Neural cell (in vitro differentiated cells): ENCODE data around the gene CLEC4F. TPM values are rescaled to one million over a fixed set of nuclear protein-coding genes. Genes with fewer than 3 reads are reported as not detected.

ENCODE experiments used
- H2AFZ ChIP-seq: fragments of 200-600, 300-800 bp; sonication (generic), shearing (Covaris generic); 2 replicates; pipeline ENCODE4 v1.6.0; 2014; ENCODE audit warnings: low read depth, mild to moderate bottlenecking, antibody characterized with exemption, low read length, moderate library complexity
- H3F3A ChIP-seq: fragments of 200-600 bp; shearing (Covaris generic); 2 replicates; pipeline ENCODE4 v1.6.1; 2016; ENCODE audit warnings: mild to moderate bottlenecking, moderate library complexity, mixed read lengths, antibody characterized with exemption, low read length; ENCODE audit not compliant: insufficient read depth, poor library complexity, severe bottlenecking
- H3K27ac ChIP-seq: fragments of 200-600, 300-800 bp; sonication (generic), shearing (Covaris generic); 2 replicates; pipeline ENCODE4 v1.5.1; 2014; ENCODE audit warnings: mild to moderate bottlenecking, low read length, moderate library complexity
- H3K27me3 ChIP-seq: fragments of 300-800, 200-600 bp; sonication (generic), shearing (Covaris generic); 2 replicates; pipeline ENCODE4 v1.6.0; 2014; ENCODE audit warnings: mild to moderate bottlenecking, low read depth, low read length, moderate library complexity; ENCODE audit not compliant: insufficient read depth
- H3K36me3 ChIP-seq: fragments of 300-800, 200-600 bp; sonication (generic), shearing (Covaris generic); 2 replicates; pipeline ENCODE4 v1.5.1; 2014; ENCODE audit warnings: mild to moderate bottlenecking, antibody characterized with exemption, low read length, moderate library complexity; ENCODE audit not compliant: insufficient read depth
- H3K4me2 ChIP-seq: fragments of 300-800, 200-600 bp; sonication (generic), shearing (Covaris generic); 2 replicates; pipeline ENCODE4 v1.6.0; 2014; ENCODE audit warnings: mild to moderate bottlenecking, low read length
- H3K4me3 ChIP-seq: fragments of 300-800, 200-600 bp; sonication (generic), shearing (Covaris generic); 2 replicates; pipeline ENCODE4 v1.5.1; 2014; ENCODE audit warnings: mild to moderate bottlenecking, low read length, moderate library complexity
- H3K79me2 ChIP-seq: fragments of 200-600 bp; shearing (Covaris generic); replicated peaks from 2 replicates; pipeline ENCODE4 v1.6.0; 2014; ENCODE audit warnings: mild to moderate bottlenecking, low read length, moderate library complexity; ENCODE audit not compliant: insufficient read depth
- H3K9ac ChIP-seq: fragments of 300-800, 200-600 bp; sonication (generic), shearing (Covaris generic); 2 replicates; pipeline ENCODE4 v1.6.1; 2016; ENCODE audit warnings: mild to moderate bottlenecking, low read length, mixed read lengths
- H3K9me2 ChIP-seq: fragments of 200-600 bp; shearing (Covaris generic); 2 replicates; pipeline ENCODE4 v1.6.1; 2016; ENCODE audit warnings: mild to moderate bottlenecking, low read length, mixed read lengths; ENCODE audit not compliant: insufficient read depth
- H3K9me3 ChIP-seq: fragments of 200-600, 300-800 bp; sonication (generic), shearing (Covaris generic); 2 replicates; pipeline ENCODE4 v1.6.1; 2016; ENCODE audit warnings: mild to moderate bottlenecking, mixed run types, low read length, moderate library complexity, mixed read lengths
- H4K20me1 ChIP-seq: fragments of 200-600 bp; shearing (Covaris generic); 2 replicates; pipeline ENCODE4 v1.6.1; 2016; ENCODE audit warnings: mild to moderate bottlenecking, mixed run types; ENCODE audit not compliant: insufficient read depth
- CTCF ChIP-seq: fragments of 450-650 bp; IDR thresholded peaks from 2 replicates; pipeline ENCODE4 v1.5.1; 2014; ENCODE audit warnings: antibody characterized with exemption, mild to moderate bottlenecking, moderate library complexity; ENCODE audit not compliant: poor library complexity, severe bottlenecking
- EP300 ChIP-seq: fragments of 450-650 bp; conservative IDR thresholded peaks from 2 replicates; pipeline ENCODE4 v1.6.1; 2014; ENCODE audit warnings: antibody characterized with exemption, mild to moderate bottlenecking, moderate library complexity; ENCODE audit not compliant: poor library complexity, severe bottlenecking
- EZH2 ChIP-seq: fragments of 200-600, 300-800 bp; shearing (Covaris generic), sonication (generic); IDR thresholded peaks from 2 replicates; pipeline ENCODE4 v1.6.1; 2014; ENCODE audit warnings: antibody characterized with exemption, low read length, borderline replicate concordance, mild to moderate bottlenecking; ENCODE audit not compliant: insufficient read depth, poor library complexity, severe bottlenecking
- MXI1 ChIP-seq: fragments of 450-650 bp; conservative IDR thresholded peaks from 2 replicates; pipeline ENCODE4 v1.6.1; 2014; ENCODE audit warnings: antibody characterized with exemption, mild to moderate bottlenecking; ENCODE audit not compliant: poor library complexity, severe bottlenecking
- POLR2AphosphoS5 ChIP-seq: IDR thresholded peaks from 2 replicates; pipeline ENCODE4 v1.6.1; 2012
- RAD21 ChIP-seq: fragments of 450-650 bp; conservative IDR thresholded peaks from 2 replicates; pipeline ENCODE4 v1.6.1; 2014; ENCODE audit warnings: antibody characterized with exemption, mild to moderate bottlenecking, moderate library complexity
- REST ChIP-seq: IDR thresholded peaks from 2 replicates; pipeline ENCODE4 v1.6.1; 2012; ENCODE audit warnings: borderline replicate concordance
- SMC3 ChIP-seq: fragments of 450-650 bp; conservative IDR thresholded peaks from 2 replicates; pipeline ENCODE4 v1.6.1; 2014; ENCODE audit warnings: antibody characterized with exemption, mild to moderate bottlenecking, moderate library complexity; ENCODE audit not compliant: poor library complexity
- TAF1 ChIP-seq: IDR thresholded peaks from 2 replicates; pipeline ENCODE4 v1.6.1; 2012; ENCODE audit warnings: low read depth
- polyA plus RNA-seq: library from polyadenylated mRNA; depleted of rRNA; stranded (reverse); fragments of >200 nt; gene quantifications from 2 replicates; pipeline ENCODE4 v1.2.3, GENCODE V29; 2014

The CLEC4F gene
- polyA plus RNA-seq, 1 donor from 2014 or later = not detected

- H3K4me3 ChIP-seq = no peak overlapping the region
- no peak overlapping the region for H3K4me2 ChIP-seq
- no peak overlapping the region for H2AFZ ChIP-seq
Measured at GRCh38 chr2:70778676-70779075, 41.7 kb downstream of the CLEC4F start.

DNA sequence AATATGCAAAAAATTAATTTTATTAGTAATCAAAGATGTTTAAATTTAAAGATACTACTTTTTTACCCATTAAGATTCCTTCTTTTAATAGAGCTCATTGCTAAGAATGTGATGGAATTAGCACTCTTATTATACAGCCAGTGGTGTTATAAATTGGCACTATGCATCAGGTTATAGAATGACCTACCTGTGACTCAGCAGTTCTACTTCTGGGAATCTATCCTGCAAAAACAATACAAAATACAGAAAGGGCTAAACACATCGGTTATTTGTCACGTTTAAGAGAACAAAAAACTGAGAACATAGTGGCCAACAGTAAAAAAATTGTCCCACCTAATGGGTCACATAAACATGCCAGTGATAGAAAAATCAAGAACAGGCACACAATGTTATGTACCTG lies 42.9 kb downstream of the CLEC4F start:
- Histone ChIP-seq H3F3A (no peaks in the 10 kb centered on the region), H4K20me1 (no peaks in the 10 kb centered on the region), H2AFZ (no peak overlapping the region), H3K4me3 (no peak overlapping the region), H3K36me3 (no peaks in the 10 kb centered on the region), H3K9me2 (no peaks in the 10 kb centered on the region), H3K79me2 (no peaks in the 10 kb centered on the region), H3K4me2 (no peak overlapping the region), H3K9me3 (no peaks in the 10 kb centered on the region), H3K27me3 (no peaks in the 10 kb centered on the region), H3K9ac (no peak overlapping the region), H3K27ac (no peak overlapping the region)
- no peak for TF ChIP-seq EZH2
- TF ChIP-seq EP300 = no peak
- no peak for TF ChIP-seq REST
- no peak for TF ChIP-seq SMC3
- TF ChIP-seq RAD21 = no peak
- no peak for TF ChIP-seq CTCF
- TF ChIP-seq TAF1 = no peak
- no peak for TF ChIP-seq MXI1
- no peak for TF ChIP-seq POLR2AphosphoS5

More at GRCh38 chr2:70778676-70779075, 41.7 kb downstream of the CLEC4F start:
- Histone ChIP-seq H3K9me2 (no peaks in the 10 kb centered on the region), H3K27ac (no peak overlapping the region), H3K27me3 (no peaks in the 10 kb centered on the region), H4K20me1 (no peaks in the 10 kb centered on the region), H3K9ac (no peak overlapping the region), H3K79me2 (no peaks in the 10 kb centered on the region), H3K9me3 (no peaks in the 10 kb centered on the region), H3K36me3 (no peaks in the 10 kb centered on the region), H3F3A (no peaks in the 10 kb centered on the region)
- TF ChIP-seq CTCF (no peak), MXI1 (no peak), SMC3 (no peak), EP300 (no peak), RAD21 (no peak), TAF1 (no peak), POLR2AphosphoS5 (no peak)
